DND-41 (cell line): Measurements from ENCODE around the gene PHLPP1.

ENCODE experiments used
- CTCF ChIP-seq: IDR thresholded peaks from 2 replicates; pipeline ENCODE4 v1.5.1; 2012; ENCODE audit warnings: borderline replicate concordance, low read length, moderate library complexity, mild to moderate bottlenecking; ENCODE audit not compliant: poor library complexity, severe bottlenecking; ENCODE audit errors: extremely low read depth
- EZH2 ChIP-seq: IDR thresholded peaks from 3 replicates; pipeline ENCODE4 v1.6.1; 2012; ENCODE audit warnings: borderline replicate concordance, low read depth, mild to moderate bottlenecking, moderate library complexity, low read length, inconsistent platforms; ENCODE audit not compliant: severe bottlenecking

- no peak for TF ChIP-seq EZH2
- TF ChIP-seq CTCF = no peak
Observed at GRCh38 chr18:62827397-62827796, 112.1 kb downstream of the PHLPP1 start.
